Vagina (tissue), 2 donors: ENCODE measurements around the gene NDFIP2.

ENCODE experiments used
- CTCF ChIP-seq, 3 experiments: fragments of 450-650 bp in 2 of 3; fragments of 200-600 bp in 1 of 3; sonication (generic) in 1 of 3; IDR thresholded peaks; one replicate each; pipeline ENCODE4 v1.5.1; 2017 to 2019; ENCODE audit warnings: antibody characterized with exemption in 3 of 3, mild to moderate bottlenecking in 2 of 3, moderate library complexity in 2 of 3
- POLR2A ChIP-seq, 2 donors: fragments of 450-650 bp; IDR thresholded peaks; one replicate each; pipeline ENCODE4 v1.6.1; 2017; ENCODE audit warnings: antibody characterized with exemption in 2 of 2, mild to moderate bottlenecking in 2 of 2, moderate library complexity in 2 of 2

- TF ChIP-seq POLR2A (IDR thresholded peaks at IDR 0.05) (no peak), CTCF (IDR thresholded peaks at IDR 0.05) (no peak)
Observed at GRCh38 chr13:79525064-79525857, 44.3 kb downstream of the NDFIP2 start.
